Dermis microvascular lymphatic vessel endothelial cell (primary cell): ENCODE results near the gene UBE2Q2. TPM values are rescaled to one million over a fixed set of nuclear protein-coding genes. Genes with fewer than 3 reads are reported as not detected.
"Not testable (repeated sequence)": the region's sequence is repeated elsewhere in the genome, so short reads cannot be mapped to it uniquely, and the experiment has no call there.

Experiments used
- DNase-seq, 2 donors: peaks; one replicate each; pipeline versions ENCODE4 v3.0.0 to v3.0.0-alpha.2; 2010; ENCODE audit warnings: low read depth in 2 of 2
- total RNA-seq: library from RNA; depleted of rRNA; stranded (reverse); fragments of >200 nt; gene quantifications from 2 replicates; pipeline ENCODE4 v1.2.1, GENCODE V29; 2014

The UBE2Q2 gene
- total RNA-seq, 1 donor from 2014 or later = 44.2 TPM

DNA sequence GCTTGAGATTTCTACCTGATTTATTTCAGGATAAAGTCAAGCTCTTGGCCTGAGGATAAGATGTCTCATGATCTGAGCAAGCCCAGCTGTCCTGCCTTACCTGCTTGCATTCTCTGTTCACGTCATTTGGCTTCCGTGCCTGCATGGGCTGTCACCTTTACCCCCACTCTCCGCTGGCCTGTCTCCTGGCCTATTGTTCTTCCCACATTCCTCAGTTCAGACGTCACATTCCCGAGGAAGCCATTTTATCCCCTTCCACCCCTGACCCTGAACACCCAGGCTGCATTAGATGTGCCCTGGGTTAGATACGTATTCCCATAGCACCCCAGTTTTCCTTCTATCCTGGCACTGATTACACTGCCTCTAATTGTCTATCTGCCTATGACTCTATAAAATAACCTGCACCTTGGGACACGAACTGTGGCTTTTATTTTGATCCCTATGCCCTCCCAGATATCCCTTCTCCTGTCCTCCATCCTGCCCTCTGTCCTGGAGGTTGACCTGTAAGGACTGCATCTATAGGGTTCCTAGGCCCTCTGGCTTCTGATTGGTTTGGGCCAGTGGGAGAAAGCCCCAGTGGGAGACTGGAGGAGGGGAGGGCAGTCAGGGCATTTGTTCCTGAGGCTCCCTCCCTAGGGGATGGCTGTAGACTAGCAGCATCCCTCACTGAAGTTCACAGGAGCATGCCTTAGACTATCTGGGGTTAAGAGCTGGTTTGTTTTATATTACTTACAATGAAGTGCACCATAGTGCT is 19.2 kb upstream of the UBE2Q2 start:
- DNase-seq = peak; percentile 76 to 79

- no peak for DNase-seq
Measured at GRCh38 chr15:75827691-75828090, 15.6 kb upstream of the UBE2Q2 start.

GRCh38 chr15:75828429-75828828 is 14.8 kb upstream of the UBE2Q2 start:
- no peak for DNase-seq

- no peak for DNase-seq
Measured at GRCh38 chr15:75830910-75831805, 12.1 kb upstream of the UBE2Q2 start.

- DNase-seq = no peak
Measured at GRCh38 chr15:75831806-75832102, 11.5 kb upstream of the UBE2Q2 start.

DNA sequence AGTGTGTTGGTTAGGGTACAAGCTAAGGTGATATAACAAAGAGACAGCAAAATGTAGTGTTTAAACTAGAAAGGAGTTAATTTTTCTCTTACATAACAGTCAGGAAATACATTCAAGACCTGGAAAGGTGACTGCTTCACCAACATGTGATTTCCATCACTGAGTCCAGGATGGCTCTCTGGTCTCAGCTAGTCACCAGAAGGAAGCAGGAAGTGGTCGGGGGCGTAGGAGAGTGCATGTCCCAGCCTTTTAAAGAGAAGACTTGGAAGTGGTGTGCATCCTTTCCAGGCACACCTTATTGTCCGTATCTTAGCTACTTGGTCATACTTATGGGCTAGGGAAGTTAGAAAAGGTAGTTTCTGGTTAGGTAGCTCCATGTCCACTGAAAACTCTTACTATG is 11.1 kb upstream of the UBE2Q2 start:
- no peak for DNase-seq

DNA sequence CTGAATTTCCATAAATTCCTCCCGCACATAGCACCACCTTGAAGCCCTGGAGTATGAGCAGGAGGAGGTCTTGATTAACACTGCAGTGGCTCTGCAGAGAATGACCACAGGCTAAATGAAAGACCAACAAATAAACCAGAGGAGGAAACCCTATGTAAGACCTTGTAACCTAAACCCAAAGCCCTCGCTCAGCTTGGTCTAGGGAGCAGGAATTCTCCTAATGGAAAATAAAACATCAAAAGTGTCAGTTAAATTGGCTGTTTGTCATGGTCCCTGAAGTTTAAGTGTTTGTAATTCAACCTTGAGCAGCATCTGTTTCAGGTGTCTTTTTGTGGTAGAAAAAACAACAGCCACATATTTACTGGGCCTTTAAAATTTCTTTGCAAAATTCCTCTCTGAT is 9.2 kb upstream of the UBE2Q2 start:
- DNase-seq = no peak

GRCh38 chr15:75835990-75836958 is 7.0 kb upstream of the UBE2Q2 start:
- no peak for DNase-seq

DNA sequence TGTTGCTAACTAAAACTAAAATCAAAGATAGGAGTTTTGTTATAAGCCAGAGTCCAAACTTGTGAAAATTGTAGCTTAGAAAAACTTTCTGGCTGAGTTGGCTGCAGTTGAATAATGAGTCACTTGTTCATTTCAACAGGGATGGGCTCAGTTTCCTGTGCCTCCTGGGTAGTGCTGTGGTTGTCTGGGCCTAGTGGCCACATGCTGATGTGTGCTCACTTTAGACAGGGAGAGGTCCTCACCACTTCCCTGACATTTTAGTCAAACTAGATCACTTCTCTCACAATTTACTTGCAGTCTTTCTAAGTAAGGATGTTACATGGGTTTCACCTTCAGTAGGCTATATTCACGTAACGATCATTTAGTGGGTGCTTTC is 6.3 kb upstream of the UBE2Q2 start:
- DNase-seq = peak; percentile 69 to 83

DNA sequence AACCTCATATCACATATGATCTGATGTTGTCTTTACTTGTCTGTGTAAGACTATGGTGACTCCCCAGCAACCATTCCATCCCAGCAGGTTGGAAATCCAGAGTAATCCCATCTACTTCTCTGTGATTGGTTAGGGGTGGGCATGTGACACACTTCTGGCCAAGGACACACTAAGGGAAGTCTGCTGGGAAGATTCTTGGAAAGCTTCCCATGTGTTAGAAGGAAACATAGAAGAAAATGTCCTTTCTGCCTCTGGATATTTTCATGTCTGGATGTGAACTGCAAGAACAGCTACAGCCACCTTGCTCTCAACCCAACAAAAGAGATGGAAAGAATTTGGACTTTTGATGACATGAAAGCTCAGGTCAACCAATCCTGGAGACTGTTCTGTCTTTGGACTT is 2.6 kb upstream of the UBE2Q2 start:
- peak in 1 of 2 donors; percentile 73 for DNase-seq

- no peak for DNase-seq
Measured at GRCh38 chr15:75841626-75842025, 1.6 kb upstream of the UBE2Q2 start.

DNA sequence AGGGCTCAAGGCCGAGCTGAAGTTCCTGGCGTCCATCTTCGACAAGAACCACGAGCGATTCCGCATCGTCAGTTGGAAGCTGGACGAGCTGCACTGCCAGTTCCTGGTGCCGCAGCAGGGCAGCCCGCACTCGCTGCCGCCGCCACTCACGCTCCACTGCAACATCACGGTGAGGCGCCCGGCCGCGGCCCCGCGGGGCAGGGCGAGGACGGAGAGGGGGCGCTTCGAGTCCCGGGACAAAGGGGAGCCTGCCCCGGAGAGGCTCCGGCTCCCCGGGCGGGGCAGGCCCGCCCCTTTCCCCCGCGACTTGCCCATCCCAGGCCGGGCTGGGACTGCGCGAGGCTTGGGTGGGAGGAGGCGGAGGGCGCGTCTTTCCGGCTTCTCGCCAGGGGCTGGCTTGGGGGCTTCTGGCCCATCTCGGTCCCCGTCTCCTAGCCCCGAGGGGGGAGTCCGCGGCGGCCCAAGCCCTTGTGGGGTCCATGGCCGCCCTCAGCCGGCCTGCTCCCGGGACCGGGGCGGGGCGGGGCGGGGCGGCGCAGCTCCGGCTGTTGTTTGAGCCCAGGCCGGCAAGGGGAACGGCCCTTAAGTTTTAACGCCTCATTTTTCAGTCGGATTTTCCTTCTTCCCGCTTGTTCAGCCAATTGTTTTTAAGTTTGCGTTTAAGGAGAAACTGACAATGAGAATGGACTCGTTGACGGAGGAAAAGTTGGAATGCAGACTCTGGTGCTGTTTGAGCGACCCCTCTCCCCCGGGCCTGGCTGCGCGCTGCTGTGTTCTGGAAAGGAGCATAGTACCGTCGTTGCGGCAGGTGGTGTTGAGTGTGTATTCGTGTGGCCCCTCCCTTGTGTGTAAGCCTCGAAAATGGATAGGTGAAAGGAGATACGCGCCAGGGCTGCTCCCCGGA is 683 bp downstream of the UBE2Q2 start:
- peak in 1 of 2 donors; percentile 62 for DNase-seq

DNA sequence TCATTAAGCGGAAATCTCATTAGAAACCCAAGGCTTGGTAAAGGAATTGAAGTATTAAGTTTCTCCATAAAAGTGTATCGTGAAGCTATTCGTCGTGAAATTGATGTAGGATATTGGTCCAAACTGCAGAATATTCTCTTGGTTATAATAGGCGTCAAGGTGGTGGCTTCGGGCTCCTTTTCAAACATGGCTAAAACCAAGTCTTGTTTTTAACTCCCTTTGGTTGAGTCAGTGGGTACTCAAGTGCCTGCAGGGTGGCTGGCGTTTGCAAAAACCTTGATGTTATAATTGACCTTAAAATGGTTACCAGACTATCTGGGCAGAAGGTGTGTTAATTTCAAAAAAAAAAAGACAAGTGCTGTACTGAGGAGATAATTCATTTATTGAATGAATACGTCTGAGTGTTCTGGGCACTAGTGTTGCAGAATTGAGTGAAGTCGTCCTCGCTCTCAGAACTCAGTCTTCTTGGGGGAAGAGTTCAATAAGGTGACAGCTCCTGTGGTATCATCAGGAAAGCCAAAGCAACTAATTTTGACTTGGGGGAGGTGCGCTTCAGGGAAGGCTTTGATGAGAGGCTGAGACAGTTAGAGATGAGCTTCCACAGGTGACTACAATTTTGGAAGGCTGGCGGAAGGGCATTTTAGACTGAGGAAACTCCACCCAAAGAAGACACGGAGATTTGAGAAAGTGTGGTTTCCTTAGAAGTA is 1.5 kb downstream of the UBE2Q2 start:
- DNase-seq = no peak

DNA sequence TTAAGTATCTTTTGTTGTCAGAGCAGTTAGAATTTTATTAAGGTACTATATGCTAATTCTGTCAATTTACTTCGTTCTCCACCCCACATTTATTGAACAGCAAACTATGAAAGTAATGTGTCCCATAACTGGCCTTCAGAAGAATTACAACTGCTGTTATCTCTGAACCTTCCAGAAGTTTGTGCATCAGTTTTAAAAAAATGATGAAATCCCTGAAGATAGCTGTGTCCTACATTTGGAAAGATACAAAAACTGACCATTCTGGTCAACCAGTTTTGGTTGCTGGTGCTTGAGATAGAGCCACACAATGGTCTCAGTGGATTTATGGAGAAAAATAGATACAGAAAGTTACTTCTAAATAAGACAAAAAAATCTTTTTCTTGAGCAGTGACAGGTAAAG is 5.9 kb downstream of the UBE2Q2 start:
- no peak for DNase-seq

- no peak for DNase-seq
Measured at GRCh38 chr15:75850708-75851107, 7.5 kb downstream of the UBE2Q2 start.

DNA sequence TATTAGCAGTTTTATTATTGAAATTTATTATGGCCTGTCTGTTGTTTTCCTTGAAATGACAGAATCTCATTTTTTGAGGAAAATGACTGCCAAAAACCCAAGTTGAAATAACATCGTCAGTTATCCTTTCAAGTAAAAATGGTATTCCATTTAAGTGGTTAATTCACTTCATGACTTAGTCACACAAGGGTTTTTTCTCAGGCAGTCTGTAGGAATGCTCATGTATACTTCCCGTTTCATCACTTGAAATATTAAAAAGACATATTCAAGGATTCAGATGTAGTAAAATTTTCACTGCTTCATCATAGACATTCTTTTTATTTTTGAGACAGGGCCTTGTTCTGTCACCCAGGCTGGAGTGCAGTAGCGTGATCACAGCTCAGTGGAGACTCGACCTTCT is 8.3 kb downstream of the UBE2Q2 start:
- not testable (repeated sequence) for DNase-seq

DNA sequence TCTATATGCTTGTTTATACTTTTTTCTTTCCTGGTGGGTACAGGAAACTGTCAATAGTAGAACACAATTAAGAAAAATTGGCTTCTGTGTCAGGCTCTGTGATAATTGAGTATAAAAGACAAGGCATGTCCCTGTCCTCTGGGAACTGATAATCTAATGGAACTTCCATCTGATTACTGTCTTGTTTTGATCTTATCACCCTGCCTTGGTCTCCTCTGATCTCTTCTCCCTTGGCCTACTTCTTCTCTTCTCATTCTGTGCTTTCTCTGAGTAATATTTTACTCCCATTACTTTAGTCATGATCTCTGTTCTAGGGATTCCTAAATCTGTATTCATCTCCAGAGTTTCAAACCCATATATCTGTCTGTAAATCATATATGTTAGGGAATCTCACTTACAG is 14.6 kb downstream of the UBE2Q2 start:
- DNase-seq = no peak

DNA sequence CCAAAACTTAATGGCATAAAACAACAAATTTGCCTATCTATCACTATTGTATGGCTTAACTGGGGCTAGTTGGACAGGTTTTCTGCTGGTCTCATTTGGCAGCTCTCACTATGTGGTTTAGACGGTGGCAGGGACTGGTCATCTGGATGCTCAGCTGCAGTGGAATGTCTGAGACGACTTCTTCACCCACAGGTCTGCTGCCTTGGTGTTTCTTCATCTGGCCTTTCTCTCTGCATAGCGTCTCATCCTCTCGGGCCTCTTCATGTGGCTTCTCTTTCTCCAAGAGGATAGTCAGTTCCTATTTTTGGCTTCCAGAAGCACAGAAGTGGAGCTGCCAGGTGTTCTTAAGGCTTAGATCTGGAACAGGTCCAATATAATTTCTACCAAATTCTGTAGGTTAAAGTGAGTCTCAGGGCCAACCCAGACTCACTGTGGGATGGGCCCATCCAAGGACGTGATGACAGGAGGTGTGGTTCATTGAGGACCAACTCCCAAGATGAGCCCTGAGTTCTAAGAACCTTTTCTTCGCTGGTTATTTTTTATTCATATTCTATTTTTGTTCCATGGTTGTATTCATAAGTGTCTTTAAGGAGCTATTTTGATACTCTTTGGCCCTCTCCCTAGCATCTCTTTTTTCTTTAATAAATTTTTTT is 18.6 kb downstream of the UBE2Q2 start:
- DNase-seq = no peak

DNA sequence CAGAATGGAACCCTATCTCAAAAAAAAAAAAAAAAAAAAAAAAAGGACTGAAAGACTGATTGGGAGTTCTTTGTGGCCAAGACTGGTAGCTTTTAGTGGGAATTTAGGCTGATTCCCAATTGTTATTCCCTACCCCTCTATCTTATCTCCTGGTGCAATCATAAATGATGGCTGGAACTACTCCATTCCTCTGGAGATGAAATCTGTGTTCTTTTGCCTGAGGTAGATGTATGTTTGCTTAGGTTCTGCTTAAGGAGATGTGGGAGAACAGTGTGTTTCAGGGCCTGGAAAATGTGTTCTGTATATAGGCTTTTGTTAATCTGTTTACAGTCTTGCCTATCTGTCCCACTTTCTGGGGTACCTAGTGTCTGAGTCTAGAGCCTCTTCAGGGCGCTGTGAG is 19.5 kb downstream of the UBE2Q2 start:
- DNase-seq = no peak
